Glomerular visceral epithelial cell (primary cell): ENCODE results near the gene KRTAP10-10.
A peak's percentile ranks its signal among the peaks of the same experiment; 100 is the strongest.
"Not testable (repeated sequence)": the region's sequence is repeated elsewhere in the genome, so short reads cannot be mapped to it uniquely, and the experiment has no call there.

ENCODE experiments used
- DNase-seq: peaks from one replicate; pipeline ENCODE4 v3.0.0-alpha.2; 2016; ENCODE audit errors: extremely low spot score

KRTAP10-10 gene, protein sequence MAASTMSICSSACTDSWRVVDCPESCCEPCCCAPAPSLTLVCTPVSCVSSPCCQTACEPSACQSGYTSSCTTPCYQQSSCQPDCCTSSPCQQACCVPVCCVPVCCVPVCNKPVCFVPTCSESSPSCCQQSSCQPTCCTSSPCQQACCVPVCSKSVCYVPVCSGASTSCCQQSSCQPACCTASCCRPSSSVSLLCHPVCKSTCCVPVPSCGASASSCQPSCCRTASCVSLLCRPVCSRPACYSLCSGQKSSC

DNA sequence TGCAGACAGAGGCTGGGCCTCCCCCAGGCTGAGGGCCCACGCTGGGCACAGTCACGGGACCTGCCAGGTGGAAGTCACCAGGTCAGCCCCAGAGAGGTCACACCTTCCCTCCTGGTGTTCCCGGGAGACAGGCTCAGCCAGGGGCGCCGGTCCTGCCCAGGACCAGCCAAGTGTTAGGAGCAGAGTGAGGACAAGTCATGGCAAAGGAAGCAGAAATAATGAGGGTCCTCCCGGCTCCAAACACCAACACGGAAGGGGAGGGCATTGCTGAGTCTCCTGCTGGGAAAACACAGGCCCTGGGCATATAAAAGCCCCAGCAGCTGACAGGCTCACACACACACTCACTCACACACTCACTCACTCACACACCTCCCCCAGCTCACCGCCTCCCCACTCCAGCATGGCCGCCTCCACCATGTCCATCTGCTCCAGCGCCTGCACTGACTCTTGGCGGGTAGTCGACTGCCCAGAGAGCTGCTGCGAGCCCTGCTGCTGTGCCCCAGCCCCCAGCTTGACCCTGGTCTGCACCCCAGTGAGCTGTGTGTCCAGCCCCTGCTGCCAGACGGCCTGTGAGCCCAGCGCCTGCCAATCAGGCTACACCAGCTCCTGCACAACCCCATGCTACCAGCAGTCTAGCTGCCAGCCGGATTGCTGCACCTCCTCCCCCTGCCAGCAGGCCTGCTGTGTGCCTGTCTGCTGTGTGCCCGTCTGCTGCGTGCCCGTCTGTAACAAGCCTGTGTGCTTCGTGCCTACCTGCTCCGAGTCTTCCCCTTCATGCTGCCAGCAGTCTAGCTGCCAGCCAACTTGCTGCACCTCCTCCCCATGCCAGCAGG is at the start of gene KRTAP10-10:
TSS of gene KRTAP10-10 (plus strand) at position 339 of the 833 bp plus-strand sequence. CDS start at position 401, 62 bp downstream.
- no peak for DNase-seq

DNA sequence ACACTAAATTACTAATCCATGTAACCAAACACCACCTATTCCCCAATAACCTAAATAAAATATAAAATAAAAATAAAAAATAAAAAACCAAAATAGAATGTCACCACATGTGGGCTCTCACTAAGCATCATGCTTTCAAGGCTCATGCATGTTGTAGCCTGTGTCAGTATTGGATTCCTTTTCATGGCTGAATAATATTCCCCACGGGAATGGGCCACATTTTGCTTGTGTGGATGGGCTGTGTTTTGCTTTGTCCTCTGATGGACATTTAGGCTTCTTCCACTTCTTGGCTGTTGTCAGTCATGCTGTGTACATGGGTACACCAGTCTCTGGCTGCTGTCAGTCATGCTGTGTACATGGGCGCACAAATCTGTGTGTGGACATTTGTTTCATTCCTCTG is 48.1 kb upstream of the KRTAP10-10 start:
- no peak for DNase-seq

DNA sequence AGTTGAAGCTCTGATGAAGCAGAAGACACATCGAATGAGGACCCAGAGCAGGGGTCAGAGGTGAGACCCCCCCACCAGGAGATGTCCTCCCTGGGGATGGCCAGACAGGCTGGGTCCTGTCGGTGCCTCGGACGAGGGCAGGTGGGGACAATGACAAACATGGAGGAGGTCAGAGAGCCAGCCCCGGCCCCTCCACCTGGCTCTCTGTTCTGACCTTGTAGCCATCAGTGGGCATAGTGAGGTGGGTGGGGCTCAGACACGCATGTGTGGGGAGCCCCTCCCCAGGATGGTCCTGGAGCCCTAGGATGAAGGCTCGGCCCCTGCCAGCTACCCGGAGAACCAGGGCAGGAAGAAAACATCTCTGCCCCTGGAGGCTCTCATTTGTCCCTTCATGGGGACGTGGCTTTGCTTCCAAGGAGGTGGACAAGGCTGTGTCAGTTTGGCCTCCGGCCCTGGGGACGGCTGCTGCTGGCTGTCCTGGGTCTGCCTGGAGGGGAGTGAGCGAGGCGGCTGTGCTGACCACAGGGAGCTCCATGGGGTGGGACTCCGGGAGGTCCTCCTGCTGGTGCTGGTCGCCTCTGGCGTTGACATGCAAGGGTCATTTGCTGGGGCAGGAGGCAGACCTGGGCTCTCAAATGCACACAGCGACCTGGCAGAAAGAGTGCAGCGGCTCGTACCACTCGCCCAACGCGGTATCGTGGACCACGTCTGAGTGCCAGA is 47.4 kb upstream of the KRTAP10-10 start:
- no peak for DNase-seq

DNA sequence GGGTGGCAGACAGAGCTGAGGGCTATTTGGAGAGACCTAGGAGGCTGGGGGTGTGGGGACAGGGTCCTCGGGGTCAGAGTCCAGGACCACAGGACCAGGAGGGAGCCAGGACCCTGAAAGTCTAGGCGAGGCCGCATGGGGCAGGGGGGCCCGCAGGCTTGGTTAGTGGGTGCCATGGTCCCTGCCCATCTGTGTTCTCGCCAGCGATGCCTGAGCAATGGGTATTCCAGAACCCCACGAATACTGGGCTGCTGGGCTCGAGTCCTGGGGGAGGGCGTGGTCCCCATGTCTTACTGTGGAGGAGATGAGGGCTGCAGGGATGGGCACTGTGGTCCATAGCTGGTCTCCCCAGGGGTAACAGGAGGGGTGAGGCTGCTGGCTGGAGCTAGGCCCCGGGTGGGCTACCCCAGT is 46.8 kb upstream of the KRTAP10-10 start:
- DNase-seq: no peak

DNA sequence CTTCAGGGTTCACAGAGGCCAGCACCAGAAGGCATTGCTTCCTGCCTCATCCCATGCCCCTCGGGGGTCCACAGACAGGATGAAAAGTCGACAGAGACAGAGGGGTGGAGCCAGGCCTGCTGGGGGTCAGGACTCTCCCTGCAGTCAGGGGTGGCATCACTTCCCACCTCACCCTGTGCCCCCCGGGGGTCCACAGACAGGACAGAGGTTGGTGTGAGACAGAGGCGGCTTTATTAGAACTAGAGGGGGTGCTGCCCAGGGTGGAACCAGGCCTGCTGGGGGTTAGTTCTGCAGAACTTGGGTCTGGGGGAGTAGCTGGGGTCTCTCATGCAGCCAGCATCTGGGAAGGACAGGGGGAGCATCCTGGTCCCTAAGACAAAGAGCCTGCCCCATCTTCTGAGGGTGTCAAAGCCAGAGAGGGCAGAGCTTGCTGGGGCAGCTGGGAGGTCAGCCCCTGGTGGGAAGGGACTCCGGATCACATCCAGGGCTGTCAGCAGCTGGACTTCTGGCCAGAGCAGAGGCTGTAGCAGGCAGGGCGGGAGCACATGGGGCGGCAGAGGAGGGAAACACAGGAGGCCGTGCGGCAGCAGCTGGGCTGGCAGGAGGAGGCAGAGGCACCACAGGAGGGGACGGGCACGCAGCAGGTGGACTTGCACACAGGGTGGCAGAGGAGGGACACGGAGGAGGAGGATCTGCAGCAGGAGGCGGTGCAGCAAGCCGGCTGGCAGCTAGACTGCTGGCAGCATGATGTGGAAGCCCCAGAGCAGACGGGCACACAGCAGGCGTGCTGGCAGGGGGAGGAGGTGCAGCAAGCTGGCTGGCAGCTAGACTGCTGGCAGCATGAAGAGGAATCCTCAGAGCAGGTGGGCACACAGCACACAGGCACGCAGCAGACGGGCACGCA is 46.0 kb upstream of the KRTAP10-10 start:
- not testable (repeated sequence) for DNase-seq

DNA sequence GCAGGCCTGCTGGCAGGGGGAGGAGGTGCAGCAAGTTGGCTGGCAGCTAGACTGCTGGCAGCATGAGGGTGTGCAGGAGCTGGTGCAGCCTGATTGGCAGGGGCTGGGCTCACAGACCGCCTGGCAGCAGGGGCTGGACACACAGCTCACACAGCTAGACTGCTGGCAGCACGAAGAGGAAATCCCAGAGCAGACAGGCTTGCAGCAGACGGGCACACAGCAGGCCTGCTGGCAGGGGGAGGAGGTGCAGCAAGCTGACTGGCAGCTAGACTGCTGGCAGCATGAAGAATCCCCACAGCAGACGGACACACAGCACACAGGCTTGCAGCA is 45.4 kb upstream of the KRTAP10-10 start:
- DNase-seq: not testable (repeated sequence)

DNA sequence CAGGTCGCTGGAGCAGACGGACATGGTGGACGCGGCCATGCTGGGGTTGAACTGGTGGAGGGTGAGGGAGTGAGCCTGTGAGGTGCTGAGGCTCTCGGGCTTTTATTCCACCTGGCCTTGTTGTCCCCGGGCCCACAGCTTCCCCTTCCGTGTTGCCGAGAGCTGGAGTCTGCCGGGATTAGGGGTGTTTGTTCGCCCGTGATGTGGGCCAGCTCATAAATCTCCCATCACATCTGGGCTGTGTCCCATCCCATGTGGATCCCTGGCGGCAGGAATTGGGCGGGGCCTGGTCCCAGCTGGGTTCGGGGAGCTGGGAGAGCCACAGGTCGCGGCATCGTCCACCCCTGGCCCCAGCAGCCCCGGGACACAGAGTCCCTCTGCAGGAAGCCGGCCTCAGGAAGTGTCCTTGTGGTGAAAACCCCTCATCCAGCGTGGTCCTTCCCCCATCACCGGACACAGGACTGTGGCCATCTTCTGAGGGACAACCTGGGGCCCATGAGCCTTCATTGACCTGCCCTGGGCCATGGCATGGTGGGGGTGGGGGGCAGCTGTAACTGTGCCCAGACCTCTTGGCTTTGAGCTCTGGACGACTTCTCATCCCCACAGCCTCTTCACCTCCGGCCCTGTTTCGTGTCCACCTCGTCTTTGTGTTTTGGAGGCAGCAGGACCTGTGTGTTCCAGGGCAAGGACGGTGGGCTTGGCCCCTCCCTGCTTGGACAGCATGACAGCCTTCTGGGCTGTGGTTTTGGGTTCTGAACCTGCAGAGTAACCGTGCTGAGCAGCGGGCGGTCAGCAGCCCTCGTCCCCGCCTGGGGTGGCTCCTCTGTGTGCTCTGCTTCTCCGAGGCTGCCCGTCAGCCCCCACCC is 44.5 kb upstream of the KRTAP10-10 start, which contains the start of gene KRTAP10-6:
TSS of gene KRTAP10-6 (minus strand) at position 60 of the 866 bp plus-strand sequence. CDS start at position 39, 21 bp downstream.
- DNase-seq: no peak

DNA sequence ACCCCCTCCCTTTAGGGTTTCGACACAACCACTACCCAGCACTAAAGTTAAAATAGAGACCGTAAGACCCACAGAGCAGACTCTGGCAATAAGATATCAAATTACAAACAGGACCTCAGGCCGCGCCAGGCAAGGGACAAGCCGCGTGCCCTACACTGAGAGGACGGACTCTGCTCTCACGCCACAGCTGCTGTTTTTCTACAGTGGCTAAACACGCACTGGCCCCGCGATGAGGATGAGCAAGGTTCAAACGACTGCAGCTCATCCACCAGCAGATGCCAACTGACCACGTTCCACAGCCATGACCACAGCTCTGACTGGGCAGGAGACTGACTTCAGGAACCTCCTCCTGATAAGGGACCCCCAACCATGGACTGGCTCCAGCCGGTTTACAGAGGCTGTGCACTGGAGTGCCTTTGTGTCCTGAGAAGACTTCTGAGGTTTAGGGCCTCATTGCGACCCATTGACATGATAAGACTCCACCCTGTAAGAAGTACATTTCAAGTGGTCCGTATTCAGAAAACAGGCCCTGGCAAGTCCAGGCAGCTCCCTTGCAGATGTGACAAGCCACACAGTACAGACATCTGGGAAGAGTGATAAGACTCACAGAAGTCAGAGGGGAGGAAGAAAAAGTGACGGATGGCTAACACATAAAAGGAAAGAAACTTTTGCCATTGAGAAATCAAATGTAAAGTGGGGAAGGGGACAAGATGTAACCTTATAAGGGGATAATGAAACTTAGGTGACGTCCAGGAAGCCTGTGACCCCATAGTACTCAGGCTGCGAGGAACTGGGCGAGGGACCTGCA is 43.4 kb upstream of the KRTAP10-10 start:
- DNase-seq: no peak

DNA sequence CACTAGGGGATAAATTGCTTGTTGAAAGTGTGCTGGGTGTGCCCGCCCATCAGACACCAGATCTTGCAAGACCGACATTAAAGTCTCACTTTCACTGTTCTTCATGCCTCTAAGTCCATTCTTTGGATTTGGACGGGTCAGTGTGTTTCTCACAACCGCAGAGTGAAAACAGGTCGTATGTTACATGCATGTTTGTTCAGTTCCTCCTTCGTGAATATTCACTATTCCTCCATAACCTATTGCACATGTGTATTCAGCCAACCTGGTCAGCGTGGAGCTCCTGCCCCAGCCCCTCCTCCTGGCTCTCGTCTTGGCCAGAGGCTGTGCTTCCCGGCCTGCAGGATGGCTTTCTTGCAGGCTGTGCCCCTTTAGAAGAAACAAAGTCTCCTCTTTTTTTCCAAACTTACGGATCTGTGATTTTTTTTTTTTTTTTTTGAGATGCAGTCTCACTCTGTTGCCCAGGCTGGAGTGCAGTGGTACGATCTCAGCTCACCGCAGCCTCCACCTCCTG is 42.7 kb upstream of the KRTAP10-10 start:
- no peak for DNase-seq

DNA sequence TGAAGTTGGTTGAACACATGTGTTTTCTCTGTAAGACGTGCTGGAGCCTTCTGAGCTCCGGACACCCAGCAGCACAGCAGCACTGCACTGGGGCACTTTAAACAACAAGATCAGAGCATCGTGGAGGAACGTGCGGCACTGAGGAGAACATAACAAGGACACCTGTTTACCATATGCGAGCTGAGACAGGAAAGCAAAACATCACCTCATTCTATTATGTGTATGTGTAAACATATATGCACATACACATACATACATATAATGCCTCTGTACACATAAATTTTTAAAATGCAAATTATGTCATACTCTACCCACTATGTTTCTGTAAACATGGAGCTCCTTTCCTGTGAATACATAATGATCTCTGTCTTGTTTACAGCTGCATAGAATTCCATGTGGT is 41.6 kb upstream of the KRTAP10-10 start:
- no peak for DNase-seq

DNA sequence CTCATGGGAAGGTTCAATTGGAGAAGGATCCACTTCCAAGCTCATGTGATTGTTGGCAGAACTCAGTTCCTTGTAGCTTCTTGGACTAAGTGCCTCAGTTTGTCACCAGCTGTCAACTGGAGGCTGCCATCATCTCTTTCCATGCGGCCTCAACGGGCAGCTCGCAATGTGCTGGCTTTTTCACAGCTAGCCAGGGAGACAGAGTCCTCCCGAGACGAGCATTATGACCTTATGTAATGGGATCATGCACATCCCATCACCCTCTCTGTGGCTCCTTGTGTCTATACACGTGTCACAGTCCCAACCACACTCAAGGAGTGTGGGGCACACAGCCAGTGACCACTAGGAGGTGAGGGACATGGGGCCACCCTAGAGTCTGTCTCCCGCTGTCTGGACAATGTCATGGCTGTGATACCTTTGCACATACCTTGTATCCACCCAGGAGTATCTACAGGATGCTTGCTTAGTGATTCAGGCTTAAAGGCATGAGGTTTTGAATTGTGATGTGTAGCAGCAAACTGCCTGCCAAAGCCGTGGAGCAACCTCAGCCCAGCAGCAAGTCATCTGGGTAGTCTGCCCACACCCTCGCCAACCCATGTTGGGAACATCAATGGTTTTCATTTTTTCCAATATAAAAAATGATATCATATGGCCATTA is 41.0 kb upstream of the KRTAP10-10 start:
- peak; percentile 15 for DNase-seq

DNA sequence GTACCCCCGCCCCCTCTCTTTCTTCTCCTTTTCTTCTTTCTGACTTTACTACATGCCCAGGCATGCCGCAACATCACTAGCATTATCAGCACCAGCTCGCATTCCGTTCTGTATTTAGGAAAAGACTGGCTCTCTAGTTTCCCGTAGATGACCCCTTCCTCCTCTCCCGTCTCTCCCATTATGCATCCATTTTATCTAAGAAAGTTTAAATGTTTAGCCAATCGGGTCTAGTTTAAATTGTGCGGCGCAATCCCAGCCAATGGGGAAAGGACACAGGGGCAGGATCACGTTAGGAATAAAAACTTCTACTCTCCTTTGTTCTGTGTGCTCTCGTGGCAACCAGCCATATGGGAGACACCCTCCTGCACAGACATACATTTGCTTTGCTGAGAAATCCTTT is 39.1 kb upstream of the KRTAP10-10 start:
- DNase-seq: no peak

DNA sequence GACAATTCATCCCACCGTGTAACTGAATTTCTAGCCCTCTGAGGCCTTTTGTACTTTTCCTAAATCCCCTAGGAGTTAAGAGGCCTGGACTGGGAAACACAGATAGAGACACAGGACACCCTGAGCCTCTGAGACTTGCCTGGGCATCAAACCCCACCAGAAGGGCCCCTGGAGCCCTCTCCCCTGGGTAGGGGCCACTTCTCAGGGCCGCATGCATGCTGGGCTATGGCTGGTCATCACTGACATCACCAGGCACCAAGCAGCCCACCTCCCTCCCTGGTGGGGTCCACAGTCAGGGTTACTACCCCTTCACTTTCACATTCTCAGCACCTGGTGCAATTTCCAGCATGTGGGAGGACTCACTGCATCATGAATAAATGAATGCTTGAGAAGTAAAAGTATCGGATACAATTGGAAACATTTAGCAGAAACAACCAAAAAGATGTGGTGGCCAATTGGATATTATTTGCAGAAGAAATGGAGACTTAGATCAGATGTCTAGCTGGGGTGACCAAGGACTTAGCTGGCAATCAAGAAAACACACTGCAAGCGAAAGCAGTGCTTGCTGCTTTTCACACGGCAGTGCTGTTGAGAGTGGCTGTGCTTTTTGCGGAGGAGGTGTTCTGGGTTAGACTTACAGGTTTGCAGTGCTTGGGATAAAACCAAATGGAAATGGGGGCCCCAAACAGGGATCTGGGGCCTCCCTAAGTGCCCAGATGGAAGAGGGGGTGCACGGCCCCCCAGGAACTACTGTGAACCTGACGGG is 37.7 kb upstream of the KRTAP10-10 start:
- DNase-seq: no peak

DNA sequence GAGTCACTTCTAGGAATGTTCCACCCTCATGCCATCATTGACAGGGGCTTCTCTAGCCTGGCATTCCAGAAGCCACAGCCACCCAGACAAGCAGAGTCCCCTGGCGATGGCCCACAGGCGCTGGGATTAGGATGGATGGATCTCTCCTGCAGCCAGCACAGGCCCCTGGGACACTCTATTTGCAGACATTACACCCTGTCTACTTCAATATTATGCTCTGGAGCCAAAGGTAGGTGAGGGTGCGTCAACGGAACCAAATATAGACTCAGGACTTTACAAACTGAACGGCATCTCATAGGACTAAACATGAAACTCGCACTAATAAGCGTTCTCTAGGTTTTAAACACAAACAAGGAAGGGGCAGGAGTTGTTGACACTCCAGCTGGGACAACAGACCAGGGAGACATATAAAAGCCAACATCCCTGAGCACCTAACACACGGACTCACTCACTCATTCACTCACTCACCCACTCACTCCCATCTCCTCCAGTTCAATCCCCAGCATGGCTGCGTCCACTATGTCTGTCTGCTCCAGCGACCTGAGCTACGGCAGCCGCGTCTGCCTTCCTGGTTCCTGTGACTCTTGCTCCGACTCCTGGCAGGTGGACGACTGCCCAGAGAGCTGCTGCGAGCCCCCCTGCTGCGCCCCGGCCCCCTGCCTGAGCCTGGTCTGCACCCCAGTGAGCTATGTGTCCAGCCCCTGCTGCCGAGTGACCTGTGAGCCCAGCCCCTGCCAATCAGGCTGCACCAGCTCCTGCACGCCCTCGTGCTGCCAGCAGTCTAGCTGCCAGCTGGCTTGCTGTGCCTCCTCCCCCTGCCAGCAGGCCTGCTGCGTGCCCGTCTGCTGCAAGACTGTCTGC is 36.8 kb upstream of the KRTAP10-10 start, which contains the start of gene KRTAP10-7:
TSS of gene KRTAP10-7 (plus strand) at position 480 of the 861 bp plus-strand sequence. CDS start at position 505, 25 bp downstream.
- not testable (repeated sequence) for DNase-seq

DNA sequence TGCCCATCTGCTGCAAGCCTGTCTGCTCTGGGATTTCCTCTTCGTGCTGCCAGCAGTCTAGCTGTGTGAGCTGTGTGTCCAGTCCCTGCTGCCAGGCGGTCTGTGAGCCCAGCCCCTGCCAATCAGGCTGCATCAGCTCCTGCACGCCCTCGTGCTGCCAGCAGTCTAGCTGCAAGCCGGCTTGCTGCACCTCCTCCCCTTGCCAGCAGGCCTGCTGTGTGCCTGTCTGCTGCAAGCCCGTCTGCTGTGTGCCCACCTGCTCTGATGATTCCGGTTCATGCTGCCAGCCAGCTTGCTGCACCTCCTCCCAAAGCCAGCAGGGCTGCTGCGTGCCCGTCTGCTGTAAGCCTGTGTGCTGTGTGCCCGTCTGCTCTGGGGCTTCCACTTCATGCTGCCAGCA is 36.1 kb upstream of the KRTAP10-10 start:
- not testable (repeated sequence) for DNase-seq

DNA sequence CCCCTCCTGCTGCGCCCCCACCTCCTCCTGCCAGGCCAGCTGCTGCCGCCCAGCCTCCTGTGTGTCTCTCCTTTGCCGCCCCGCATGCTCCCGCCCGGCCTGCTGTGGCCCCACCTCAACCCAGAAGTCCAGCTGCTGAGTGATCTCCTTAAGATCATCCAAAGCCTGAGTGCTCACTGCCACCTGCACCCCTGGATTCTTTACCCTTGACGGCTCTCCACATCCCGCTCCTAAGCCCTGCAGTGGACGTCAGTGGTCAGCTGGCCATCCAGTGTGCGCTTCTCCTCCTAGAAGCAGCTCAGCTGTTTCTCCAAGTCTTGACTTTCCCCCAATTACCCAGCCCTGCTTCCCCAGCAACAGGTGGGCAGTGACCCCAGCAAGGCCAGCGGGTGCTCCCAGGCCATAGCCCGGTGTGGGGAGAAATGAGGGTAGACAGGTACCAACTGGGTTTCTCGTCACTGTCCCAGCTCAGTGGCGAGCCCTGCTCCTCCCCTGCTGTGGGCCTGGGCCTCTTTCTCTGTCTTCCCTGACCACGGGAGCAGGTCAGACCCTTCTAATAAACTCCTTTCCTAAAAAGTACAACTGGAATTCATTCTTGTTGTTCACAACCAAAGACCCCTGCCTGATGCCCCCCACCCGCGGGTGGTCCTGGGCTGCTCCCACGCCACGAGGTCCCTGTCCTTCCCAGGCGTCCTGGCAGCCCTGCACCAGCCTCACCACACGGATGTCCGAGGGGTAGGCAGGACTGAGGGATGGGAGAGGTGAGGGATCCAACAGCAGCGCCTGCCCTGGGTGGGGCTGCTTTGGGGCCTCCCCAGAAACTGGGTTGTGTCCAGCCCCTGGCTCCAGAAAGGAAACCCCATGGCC is 35.3 kb upstream of the KRTAP10-10 start:
- no peak for DNase-seq
